Retina (tissue), 1 donor: ENCODE results near the gene S1PR5.

Experiments used
- DNase-seq: peaks from one replicate; pipeline ENCODE4 v3.0.0-alpha.2; 2016

The S1PR5 gene

GRCh38 chr19:10464456-10464855 lies 52.8 kb downstream of the S1PR5 start:
- no peak for DNase-seq
